Stimulated activated CD8-positive, alpha-beta memory T cell treated with anti-CD3 and anti-CD28 coated beads, Interleukin-4, amount 100 ng/mL, for 24 hours (primary cell): Measurements from ENCODE around the gene NUP210.
"Not testable (repeated sequence)": the region's sequence is repeated elsewhere in the genome, so short reads cannot be mapped to it uniquely, and the experiment has no call there.

Experiments
- DNase-seq: peaks from one replicate; pipeline ENCODE4 v3.0.0-alpha.2; 2020; ENCODE audit warnings: low read depth

NUP210 gene

DNA sequence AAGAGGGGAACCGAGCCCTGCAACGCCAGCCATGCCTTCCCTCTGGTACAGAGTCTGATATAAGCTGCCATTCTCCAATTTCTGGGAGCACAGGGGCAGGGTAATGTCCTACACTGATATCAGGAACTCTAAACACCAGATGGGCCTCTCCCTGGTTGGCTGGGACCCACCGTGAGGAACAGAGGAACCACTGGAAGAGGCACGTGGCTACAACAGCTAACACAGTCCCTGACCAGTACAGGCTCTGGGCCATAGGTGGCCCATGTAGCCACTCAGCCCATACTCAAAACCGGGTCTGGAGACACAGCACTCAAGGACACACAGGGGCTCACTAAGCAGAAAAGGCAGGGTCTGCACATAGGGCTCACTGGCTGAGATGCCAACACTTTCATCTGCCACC is 13.9 kb downstream of the NUP210 start:
- no peak for DNase-seq

DNA sequence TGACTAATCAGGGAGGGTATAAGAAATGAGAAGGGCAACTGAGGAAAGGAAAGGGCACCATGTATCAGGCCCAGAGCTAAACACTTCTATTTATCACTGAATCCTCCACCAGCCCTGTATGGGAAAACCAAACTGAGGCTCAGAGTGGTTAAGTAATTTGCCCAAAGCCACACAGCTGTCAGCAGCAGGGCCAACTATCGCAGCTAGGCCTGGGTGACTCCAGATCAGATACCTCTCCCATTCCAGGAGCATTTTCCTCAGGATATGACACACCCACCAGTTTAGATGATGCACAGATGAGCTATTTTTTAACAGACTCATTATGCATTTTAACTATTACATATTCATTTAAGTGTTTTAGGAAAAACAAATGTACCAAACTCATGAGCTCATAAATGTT is 14.5 kb downstream of the NUP210 start:
- no peak for DNase-seq

DNA sequence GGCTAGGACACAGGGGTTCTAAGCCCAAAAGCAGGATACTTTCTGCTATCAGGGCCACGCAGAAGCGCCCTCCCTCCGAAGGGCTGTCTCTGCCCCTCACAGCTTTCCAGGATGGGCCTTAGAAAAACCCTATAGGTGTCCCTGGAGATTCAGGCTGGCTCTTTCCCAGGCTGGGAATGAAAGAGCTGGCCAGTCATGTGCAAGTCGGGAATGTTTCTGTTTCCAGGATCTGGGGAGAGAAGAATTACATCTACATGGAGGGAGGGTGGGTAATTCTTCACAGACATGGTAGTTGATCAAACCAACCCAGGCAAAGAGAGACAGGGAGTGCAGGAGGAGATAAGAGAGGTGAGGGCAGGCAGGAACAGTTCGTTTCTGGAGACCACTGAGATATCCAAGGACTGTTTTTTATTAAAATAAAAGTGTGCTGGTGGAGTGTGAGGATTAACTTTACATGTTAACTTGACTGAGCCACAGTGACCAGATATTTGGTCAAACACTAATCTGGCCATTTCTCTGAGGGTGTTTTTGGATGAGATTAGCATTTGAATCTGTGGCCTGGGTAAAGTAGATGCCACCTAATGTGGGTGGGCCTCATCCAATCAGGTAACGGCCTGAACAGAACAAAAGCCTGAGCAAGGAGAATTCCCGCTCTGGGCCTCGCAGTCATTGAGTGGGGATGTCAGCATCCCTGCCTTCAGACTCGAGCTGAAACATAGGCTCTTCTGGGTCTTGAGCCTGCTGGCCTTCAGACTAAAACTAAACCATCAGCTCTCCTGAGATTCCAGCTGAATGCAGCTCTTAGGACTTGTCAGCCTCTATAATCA is 15.3 kb downstream of the NUP210 start:
- no peak for DNase-seq

DNA sequence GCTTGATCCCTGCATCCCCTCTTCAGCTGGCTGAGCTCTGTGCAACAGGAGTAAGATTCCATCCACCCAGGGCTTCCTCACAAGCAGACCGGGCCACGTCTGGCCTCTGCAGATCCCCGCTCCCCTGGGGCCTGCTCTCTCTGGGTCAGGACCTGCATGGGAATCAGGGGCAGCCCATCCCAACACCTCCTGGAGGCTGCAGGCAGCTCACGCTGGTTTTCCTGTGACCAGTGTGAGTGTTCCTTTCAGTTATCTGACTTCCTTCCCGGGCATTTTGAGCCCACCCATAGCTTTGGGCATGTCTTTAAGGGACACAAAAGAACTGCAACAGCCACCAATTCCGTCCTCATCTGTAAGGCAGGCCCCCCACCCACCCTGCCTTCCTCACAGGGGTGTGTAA is 16.3 kb downstream of the NUP210 start:
- no peak for DNase-seq

DNA sequence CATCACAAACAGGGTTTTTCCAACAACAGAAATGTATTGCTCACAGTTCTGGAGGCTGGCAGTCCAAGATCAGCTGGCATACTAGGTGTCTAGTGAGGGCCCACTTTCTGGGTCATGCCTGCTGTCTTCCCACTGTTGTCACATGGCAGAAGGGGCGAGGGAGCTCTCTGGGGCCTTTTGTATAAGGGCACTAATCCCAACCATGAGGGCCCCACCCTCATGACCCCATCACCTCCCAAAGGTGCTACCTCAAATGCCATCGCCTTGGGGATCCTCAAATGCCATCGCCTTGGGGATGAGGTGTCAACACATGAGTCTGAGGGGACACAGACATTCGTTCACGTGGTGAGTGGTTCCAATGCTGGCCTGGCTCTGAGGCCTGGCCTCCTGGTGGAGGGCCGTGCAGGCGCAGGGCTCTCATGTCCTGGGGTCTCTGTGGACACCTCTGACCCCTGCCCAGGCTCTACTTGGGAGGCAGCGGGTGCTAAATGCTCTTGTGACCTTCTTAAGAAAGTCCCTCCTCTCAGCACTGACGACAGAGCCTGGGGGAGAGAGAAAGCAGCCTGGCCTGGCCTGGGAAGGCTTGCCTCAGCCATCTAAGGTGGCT is 16.8 kb downstream of the NUP210 start:
- DNase-seq, result no peak

DNA sequence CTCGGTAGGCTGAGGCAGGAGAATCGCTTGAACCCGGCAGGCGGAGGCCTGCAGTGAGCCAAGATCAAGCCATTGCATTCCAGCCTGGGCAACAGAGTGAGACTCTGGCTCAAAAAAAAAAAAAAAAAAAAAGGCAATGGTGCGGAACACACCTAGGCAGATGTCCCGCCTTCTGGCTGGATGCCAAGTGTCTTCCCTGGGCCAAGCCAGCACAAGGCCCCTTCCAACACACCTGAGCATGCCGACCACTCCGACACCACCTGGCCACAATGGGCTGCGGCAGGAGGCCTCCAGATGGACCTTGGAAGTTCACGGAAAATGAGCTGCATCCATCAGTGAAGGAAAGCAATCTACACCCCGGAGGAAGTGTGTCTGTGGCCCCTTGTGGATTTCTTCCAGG is 19.0 kb downstream of the NUP210 start:
- no peak for DNase-seq

DNA sequence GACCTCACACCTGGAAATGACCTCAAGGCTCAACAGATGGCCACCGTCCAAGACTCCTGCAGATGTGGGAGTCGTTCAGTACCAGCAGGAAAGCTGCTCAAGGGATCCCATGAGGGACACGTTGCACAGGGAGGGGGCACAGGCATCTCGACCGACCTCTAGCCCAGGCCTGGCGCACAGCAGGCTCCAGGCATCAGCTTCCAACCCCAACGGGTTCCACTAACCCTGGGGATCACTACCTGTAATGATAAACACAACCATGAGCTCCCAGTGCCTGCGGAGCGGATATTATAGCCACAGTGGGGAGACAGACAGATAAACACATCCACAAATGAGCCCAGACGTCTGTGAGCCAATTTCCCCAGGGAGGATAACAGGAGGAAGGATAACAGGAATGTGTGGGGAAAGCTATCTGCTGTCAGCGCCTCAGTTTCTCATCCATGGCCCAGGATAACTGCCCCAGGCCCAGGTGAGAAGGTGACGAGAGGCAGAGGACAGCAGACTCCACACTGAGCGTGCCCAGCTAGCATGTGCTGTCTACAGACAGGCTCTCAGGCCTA is 19.9 kb downstream of the NUP210 start:
- DNase-seq, result no peak

DNA sequence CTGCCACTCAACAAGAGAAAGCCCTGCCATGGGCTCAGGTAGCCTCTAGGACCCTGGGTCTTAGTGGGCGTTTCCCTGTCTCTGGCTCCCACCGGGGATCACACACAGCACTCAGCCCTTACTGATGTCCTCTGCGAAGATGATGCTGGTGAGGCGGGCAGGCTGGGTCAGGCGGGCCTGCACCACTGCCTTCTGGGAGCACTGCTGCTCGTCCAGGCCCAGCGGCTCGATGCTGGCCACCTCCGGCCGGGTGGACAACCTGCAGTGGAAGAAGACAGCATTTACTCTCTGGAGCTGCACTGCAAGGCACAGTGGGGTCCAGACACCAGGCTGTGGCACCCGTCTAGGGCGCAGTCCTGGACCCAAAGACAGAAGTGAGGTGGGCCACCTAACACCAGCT is 20.5 kb downstream of the NUP210 start:
- DNase-seq, result no peak

DNA sequence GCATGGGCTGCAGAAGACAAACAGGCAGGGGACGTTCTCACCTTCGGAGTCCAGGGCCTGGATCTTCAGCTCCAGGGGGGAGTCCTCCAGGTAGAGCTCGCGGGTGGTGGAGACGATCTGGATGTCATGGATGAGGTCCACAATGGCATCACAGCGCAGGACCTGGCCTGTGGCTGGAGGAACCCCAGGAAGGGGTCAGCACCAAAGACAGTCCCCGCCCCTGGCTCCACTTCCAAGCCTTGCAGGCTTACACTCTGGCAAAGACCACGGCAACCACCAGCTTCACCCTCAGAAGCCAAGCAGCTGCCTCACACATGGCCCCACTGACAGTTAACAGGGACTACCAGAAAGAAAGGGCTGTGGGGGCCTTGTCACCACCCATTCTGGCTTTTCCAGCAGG is 22.8 kb downstream of the NUP210 start:
- DNase-seq, result no peak

DNA sequence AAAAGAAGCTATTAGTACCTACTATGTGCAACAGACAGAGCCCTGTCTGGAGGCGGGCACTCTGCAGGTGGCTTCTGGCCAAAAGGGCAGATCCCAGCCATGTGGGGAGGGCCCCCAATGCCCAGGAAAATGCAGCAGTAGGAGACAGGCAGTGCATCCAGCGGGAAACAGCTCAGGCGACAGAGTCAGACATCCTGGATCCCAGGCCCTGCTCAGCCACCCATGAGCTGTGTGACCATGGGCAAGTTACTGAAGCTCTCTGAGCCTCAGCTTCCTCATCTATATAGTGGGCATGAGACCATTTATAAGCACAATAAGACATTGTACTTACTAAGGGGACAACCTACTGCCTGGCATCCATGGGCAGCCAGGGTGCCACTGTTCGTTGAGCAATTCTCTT is 25.8 kb downstream of the NUP210 start:
- DNase-seq, result no peak

DNA sequence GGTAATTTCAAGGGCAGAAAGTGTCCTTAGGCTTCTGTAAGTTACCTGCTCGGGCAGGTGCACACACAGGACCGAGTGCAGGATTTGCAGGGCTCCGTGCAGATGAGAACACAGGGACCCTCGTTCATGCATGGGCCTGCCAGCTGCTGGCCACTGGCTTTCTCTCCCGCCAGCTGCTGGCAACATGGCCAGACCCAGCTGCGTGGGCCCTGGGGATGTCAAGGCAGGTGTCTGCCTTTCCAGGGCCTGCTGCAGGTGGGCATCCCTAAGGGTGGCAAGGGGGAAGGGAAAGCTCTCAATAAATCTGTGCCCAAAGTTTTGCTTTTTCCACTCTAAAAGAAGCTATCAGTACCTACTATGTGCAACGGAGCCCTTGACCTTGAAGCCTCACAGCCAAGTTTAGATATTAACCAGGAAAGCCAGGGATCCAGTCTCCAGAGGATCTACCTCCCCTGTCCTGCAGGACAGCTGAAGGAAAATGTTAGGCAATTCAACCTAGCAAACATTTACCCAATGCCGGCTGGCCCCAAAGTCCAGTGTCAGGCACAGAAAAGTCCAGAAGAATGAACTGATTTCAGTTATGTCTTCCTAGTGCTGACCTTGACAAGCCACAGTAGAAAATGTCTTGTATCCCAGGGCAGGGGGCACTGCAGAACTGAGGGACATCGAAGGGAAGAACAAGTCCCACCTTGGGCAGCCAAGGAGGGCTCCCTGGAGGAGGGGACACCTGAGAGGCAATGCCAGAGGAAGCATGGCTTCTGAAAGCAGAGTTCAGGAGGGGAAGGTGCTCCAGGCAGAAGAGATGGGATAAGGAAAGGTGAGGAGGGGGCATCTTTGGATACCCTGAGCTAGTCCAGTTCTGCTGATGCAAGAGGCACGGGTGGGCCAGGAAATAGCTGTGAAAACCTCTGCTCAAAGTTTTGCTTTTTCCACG is 26.4 kb downstream of the NUP210 start:
- no peak for DNase-seq

DNA sequence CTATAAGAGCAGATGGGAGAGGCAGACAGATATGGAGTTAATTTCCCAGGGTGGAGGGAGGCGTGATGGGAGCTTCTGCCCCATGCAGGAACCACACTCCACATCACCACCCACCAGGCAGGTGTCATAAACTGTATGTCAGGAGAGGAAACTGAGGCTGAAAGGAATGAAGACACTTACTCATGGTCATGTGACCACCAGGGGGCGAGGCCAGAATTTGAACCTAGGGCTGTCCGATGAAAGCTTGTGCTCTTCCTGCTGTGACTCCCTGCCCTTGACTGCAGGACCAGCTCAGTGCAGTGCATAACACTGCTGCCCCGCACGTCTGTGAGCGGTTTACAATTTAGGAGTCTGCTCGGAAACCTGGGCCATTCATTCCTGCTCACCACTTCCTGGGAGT is 28.8 kb downstream of the NUP210 start:
- DNase-seq, result no peak

DNA sequence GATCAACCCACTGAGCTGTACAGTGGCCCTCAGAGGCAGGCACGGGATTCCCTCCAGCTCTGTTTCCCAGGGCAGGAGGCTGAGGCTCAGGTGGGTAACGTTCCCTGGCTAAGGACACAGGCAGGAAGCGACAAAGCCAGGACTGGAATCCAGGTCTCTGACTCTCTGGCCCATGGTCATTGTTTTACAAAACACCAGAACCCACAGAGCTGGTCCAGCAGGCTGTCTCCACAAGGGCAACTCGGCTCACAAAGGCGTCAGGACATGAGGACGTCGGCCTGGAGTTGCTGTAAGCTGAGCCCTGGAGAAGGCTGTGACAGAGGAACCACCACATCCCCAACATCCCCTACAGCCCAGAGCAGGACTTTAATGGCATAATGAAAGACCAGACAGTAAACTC is 30.7 kb downstream of the NUP210 start:
- no peak for DNase-seq

DNA sequence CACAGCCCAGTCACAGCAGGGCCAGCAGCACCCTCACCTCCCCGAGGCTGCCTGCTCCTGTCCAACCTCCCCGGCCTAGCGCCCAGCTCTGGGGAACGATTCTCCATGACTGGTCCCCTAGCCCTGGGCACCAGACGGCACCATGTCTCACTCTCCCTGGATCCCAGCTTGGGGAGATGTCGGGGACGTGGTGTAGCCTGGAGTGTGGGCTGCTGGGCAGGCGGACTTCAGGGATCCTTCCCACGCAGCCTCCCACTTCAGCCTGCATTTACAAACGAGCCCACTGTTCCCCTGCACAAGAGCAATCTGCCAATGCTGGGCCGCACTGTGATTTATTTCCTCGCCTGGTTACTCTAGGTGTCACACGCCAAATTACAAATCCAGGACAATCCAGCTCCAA is 31.3 kb downstream of the NUP210 start:
- no peak for DNase-seq

DNA sequence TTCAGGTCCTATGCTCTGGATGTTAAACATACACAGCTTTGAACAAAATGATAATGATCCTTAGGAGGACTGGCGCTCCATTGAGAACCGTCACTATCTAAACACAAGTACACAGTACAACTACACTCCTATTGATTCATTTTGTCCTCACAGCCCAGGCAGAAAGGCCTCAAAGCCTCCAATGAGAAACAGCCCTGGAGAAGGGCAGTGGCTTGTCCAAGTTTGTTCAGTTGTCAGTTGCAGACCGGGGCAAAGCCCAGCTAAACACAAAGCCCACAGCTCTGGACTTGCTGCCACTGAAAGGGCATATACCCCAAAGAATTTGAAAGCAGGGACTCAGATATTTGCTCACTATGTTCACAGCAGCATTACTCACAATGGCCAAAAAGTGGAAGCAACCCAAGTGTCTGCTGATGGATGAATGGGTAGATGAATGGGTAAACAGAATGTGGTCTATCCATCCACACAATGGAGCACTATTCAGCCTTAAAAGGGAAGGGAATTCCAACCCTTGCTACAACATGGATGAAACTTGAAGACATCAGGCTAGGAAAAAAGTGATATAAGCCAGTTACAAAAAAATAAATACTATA is 34.7 kb downstream of the NUP210 start:
- no peak for DNase-seq

DNA sequence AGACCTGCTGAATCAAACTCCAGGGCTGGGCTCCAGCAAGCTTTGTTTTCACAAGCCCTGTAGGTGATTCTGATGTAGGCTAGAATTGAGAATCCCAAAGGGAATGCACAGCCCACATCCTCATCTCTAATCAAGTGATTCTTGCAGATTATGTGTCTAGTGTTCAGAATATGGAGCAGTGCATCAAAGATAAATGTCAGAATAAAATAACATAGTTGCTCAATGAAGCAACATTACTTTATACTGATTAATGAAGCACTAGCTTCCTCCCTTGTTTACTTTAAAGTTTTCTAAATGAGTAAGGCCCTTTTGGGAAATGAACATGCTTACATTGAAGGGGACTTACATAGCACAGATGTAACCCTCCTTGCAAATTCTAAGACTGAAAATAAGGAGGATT is 39.2 kb downstream of the NUP210 start:
- no peak for DNase-seq

DNA sequence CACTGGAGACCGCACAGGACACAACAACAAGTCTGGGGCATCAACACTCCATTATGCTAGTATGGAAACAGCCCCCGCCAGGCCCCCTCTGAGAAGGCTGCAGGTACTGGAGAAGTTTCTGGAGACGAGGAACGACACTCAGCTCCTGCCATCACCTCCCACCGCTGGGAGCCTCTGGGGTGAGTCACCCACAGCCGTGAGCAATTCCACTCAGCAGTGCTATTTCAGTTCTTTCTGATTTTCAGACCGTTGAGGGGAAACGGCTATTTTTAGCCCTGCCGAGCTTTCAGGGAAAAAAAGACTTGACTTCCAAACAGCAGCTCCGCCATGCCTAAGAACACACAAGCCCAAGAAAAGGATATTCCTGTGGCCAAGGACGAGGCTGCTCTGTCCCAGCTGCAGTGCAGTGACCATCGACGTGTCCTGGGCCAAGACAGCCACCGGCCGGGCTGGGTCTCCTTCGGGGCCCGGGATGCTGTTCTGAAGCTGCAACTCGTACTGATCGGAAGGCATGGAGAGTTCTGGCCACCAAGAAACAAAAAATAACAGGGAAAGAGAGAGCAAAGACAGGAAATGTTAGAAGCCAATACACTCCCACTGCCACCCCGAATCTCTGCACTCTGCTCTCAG is 40.8 kb downstream of the NUP210 start:
- no peak for DNase-seq

DNA sequence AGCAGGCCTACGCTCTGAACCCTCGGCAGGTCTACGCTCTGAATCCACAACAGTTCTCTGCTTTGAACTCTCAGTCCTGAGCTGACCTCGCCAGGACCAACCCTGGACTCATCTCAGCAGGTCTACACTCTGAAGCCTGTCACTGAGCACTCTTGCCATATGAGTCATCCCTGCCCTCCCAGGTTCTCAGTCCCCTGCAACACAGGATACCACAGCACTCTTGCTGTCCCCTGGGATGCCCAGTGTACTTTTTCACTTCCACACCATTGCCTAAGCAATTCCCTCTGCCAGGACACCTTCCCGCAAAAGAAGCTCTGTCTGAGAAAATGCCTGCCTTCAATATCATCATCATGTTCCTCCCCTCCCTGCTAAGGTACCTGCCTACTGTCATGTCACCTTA is 42.0 kb downstream of the NUP210 start:
- no peak for DNase-seq

DNA sequence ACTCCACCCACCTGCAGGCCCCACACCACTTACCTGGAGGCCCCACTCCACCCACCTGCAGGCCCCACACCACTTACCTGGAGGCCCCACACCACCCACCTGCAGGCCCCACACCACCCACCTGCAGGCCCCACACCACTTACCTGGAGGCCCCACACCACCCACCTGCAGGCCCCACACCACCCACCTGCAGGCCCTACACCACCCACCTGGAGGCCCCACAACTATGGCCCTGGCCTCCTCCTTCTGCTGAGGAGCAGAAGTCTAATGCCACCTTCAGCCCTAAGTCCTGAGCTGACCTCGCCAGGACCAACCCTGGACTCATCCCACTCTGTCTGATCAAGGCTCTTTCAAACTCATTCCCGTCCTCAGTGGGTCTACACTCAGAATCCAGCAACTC is 42.4 kb downstream of the NUP210 start:
- not testable (repeated sequence) for DNase-seq

DNA sequence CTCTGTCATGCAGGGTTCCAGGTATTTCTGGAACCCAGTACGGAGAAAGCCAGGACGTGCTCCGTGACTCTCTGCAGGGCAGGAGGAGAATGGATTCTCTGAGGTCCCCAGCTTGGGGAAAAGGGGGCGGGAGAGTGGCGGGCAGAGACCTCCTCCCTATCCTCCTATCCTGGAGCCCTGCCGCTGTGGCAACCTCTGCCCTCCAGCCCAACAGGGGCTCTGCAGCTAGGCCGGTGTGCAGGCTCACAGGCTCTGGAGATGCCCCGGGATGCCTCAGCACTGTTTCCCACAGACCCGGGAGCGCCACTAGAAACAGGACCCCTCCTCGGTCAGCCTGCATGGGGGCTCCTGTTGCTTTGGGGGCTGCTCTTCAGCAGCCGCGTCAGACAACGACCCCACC is 43.1 kb downstream of the NUP210 start:
- no peak for DNase-seq

DNA sequence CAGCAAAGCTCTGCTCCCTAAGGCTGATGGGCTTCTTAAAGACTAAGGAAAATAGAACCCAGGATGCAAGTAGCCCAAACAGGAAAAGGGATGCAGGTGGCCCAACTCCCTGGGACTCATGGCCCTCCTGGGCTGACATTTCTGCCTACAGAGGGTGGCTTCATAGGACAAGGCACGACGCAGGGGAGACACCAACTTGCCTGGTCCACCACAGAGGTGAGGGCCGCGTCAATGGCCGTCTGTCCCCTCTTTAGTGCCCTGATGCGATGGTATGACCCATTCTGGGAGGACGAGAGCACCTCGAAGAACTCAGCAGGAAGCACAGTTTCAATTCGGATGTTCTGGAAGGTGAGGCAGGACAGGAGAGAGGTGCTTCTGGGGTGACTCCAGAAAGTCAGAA is 44.0 kb downstream of the NUP210 start:
- DNase-seq, result no peak

DNA sequence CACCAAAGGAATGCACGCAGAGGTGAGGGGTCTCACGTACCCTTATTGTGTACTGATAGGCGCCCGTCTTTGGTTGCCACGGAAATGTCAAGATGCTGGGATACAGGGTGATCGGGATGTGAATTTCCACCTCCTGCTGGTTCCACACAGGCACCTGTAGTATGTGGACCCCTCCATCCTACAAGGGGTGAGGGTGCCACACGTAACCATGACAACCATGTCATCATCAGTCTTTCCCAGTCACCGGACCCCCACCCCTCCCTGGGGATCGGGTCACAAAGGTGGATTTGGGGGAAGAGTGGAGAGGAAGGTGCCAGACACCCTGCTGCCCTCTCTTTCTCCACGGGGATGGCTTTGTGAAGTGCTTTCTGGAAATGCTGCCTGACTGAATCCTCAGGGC is 44.7 kb downstream of the NUP210 start:
- no peak for DNase-seq
